Sciatic nerve (tissue), 2 donors: ENCODE data around the gene HLA-C. TPM values are rescaled to one million over a fixed set of nuclear protein-coding genes. Genes with fewer than 3 reads are reported as not detected.
"Not testable (repeated sequence)": the region's sequence is repeated elsewhere in the genome, so short reads cannot be mapped to it uniquely, and the experiment has no call there.

Source experiments
- ATAC-seq: fragments of 200-7000 bp; cut with Tn5 transposase; one replicate; pipeline ENCODE4 v1.9.1; 2020; ENCODE audit warnings: mild to moderate bottlenecking, moderate library complexity
- DNase-seq: peaks from one replicate; pipeline ENCODE4 v3.0.0-alpha.2; 2020; ENCODE audit warnings: low spot score
- intact Hi-C: fragments of 100-400 bp; cut with DNase I; formaldehyde crosslinking; loops from one replicate; pipeline ENCODE4 v1.14.2; 2022
- total RNA-seq: library from RNA; stranded (reverse); fragmentation: NEBNext Ultra II Directional; extraction: Animal tissue kit (Norgen Biotek cat#: 25700); gene quantifications from one replicate; pipeline ENCODE4 v1.2.1, GENCODE V29; 2021
- donor health status: DM: no; HTN: no; CAD: no.
- donor health status: DM: no; HTN: no; CAD: no.

Gene HLA-C
- total RNA-seq: 363 TPM

DNA sequence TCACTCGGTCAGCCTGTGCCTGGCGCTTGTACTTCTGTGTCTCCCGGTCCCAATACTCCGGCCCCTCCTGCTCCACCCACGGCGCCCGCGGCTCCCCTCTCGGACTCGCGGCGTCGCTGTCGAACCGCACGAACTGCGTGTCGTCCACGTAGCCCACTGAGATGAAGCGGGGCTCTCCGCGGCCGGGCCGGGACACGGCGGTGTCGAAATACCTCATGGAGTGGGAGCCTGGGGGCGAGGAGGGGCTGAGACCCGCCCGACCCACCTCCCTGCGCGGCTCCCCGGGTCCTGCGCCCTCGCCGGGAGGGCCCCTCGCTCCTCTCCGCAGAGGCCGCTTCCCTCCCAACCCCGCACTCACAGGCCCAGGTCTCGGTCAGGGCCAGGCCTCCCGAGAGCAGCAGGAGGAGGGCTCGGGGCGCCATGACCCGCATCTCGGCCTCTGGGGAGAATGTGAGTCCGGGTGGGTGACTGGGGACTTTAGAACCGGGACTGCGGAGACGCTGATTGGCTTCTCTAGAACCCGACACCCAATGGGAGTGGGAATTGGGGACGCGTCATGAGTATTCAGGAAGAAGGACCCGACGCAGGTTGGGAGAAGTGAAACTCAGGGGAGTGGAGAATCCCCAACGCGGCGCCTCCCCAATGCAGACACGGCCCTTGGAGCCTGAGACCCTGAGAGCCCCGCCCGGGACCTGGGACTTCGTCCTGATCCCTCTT, at the start of gene HLA-C:
Gene HLA-C, minus strand, starts transcription at position 452 of the 717 bp plus-strand sequence. Its CDS starts 21 bp downstream, at position 431.
- intact Hi-C loops: no loop called here
- ATAC-seq (peak; percentile 99), DNase-seq (peak; percentile 93)

- intact Hi-C loops: no loop called here
- DNase-seq (no peak), ATAC-seq (no peak)
These were observed 49.3 kb upstream of the HLA-C start for GRCh38 chr6:31321005-31321707.

DNA sequence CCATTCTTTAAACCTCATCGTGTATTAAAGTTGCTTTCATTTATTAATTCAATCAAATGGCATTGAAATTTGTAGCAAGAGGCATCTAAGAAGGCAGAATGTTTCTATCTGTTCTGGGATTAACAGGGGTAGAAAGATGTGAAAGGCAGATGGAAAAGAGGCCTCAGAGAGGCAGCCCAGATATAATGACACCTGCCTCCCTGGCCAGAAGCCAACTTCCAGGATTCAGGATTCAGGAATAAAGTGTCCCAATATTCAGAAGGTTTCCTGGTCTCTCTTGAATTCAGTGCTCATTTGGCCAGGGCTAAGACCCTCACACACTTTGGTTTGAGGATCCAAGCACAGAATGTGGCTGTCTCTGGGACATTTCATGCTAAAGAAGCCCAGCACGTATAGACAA, 45.1 kb upstream of the HLA-C start:
- intact Hi-C loops: loop anchor here (2.0 kb wide), 1 partner anchor 48 kb away; no protein-coding TSS in a partner anchor
- DNase-seq: no peak
- ATAC-seq: no peak

GRCh38 chr6:31309641-31310040, 37.7 kb upstream of the HLA-C start:
- DNase-seq: no peak
- intact Hi-C loops: loop anchor here (2.0 kb wide), 1 partner anchor 13 kb away; no protein-coding TSS in a partner anchor
- ATAC-seq: no peak

DNA sequence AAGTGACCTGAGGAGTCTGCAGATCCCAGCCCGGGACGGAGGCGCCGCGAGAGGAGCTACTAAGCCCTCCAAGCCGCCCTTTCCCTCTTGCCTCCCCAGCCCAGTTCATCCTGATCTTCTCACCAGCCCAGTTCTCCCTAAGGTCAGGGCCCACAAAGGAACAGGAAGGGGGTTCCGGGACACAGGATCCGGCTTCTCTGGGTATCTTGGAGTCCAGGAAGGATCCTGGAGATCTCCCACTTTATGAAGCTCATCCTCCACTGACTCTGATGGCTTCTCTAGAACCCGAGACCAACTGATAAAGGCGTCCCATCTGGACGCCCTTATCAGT, 36.9 kb upstream of the HLA-C start:
- DNase-seq (no peak), ATAC-seq (no peak)
- intact Hi-C loops: loop anchor here (2.0 kb wide), 1 partner anchor 14 kb away; no protein-coding TSS in a partner anchor

- ATAC-seq (peak; percentile 42), DNase-seq (no peak)
- intact Hi-C loops: loop anchor here (2.0 kb wide), 1 partner anchor 15 kb away; no protein-coding TSS in a partner anchor
These were observed 36.4 kb upstream of the HLA-C start for GRCh38 chr6:31308050-31308844.

DNA sequence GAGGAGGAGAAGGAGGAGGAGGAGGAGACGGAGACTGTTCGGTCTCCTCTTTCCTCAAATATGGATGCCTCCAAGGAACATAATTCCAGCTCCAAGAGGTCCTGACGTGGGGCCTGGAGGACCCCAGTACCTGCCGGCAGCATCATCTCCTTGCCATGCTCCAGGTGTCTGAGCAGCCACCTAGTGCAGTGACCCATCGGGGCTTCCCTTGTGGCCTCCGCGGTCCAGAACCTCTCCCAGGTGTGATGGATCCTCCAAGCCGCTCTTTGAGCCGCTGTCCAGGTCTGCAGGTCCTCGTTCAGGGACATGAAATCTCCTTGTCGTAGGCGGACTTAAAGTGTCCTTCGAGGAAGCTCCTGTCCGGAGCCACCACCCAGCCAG, 35.8 kb upstream of the HLA-C start:
- ATAC-seq (no peak), DNase-seq (no peak)
- intact Hi-C loops: loop anchor here (2.0 kb wide), 1 partner anchor 15 kb away; no protein-coding TSS in a partner anchor

DNA sequence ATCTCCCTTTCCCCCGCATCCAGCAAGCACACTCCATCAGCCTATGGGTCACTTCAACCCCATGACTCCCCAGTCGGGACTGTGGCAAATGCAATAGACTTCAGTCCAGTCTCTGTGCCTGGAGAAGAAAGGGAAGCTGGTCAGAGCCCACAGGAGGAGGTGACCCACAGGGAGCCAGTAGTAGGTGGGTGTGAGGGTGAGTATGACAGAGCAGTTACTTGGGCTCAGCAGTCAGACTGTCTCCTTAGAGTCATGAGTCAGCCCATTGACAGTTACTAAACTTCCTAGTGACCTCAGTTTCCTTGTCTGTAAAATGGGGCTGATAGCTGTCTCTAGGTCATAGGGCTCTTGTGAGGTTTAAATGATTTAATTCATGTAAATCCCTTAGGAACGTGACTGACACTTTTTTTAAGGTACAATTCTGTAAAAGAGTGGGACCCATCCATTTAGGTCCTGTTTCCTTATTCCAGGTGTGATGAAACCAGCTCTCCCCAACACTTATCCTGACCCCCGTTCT, 33.9 kb upstream of the HLA-C start:
- ATAC-seq (no peak), DNase-seq (no peak)
- intact Hi-C loops: no loop called here

GRCh38 chr6:31304683-31305082, 32.8 kb upstream of the HLA-C start:
- intact Hi-C loops: no loop called here
- ATAC-seq (no peak), DNase-seq (no peak)

- intact Hi-C loops: no loop called here
- no peak for ATAC-seq
- no peak for DNase-seq
These were observed 28.9 kb upstream of the HLA-C start for GRCh38 chr6:31300797-31301196.

GRCh38 chr6:31299947-31300346, 28.1 kb upstream of the HLA-C start:
- ATAC-seq (no peak), DNase-seq (no peak)
- intact Hi-C loops: no loop called here

- no peak for ATAC-seq
- intact Hi-C loops: no loop called here
These were observed 27.6 kb upstream of the HLA-C start for GRCh38 chr6:31299511-31299910.

GRCh38 chr6:31294056-31294455, 22.2 kb upstream of the HLA-C start:
- no peak for ATAC-seq
- intact Hi-C loops: no loop called here
- no peak for DNase-seq

More at GRCh38 chr6:31299511-31299910, 27.6 kb upstream of the HLA-C start:
- DNase-seq: no peak

GRCh38 chr6:31293343-31293742, 21.5 kb upstream of the HLA-C start:
- intact Hi-C loops: no loop called here
- DNase-seq (no peak), ATAC-seq (no peak)

DNA sequence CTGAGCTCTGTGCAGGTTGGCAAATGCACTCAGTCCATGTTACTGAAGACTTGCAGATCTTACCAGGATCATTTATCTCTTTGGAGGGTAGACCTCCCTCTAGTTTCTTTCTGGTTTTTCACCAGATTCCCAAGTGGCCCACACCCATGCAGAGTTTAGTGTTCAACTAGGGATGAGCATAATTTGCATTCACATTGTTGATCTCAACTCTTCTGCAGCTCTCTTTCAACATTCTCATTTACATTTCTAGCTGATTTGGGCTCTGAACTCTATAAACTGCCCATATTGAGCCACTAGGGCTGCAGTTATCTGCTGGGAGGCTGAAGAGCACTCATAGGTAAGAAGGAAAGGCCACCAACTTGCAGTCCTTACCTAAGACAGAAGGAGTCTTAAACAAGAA, 17.9 kb upstream of the HLA-C start:
- no peak for DNase-seq
- intact Hi-C loops: no loop called here
- no peak for ATAC-seq

DNA sequence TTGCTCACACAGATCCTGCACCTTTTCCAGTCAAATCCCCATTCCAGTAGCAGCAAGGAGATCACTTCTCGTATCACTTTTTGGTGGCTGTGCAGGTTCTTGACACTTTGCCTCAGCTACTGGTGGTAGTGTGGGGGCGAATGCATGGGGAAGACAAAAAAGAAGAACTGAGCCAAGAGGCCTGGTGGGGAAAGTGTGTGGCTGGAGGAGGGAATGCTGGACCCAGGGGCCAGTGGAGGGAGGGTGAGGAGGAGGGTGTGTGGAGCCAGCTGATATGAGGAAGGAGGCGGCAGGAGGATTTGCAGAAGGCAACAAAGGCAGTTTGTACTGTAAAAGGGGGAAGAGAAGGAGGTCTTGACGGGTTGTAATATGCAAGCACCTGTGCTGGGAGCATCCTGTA, 15.7 kb upstream of the HLA-C start:
- ATAC-seq (no peak), DNase-seq (no peak)
- intact Hi-C loops: no loop called here

DNA sequence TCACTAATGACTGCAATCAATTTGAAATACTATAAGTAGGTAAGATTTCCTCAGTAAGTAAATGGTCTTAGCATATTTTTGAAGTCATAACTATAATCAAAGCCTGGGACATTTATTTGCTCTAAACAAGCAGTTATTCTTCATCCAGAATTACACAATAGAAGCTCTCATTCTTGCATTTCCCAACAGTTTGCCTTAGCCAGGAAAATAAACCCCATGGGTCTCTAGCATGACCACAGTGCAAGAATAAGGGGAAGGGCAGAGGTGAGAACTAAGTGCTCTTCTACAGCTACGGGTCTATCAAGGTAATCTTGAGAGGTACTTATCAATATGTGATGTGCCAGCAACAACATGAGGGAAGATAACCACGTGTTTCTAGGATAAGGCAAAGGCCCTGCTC, 14.1 kb upstream of the HLA-C start:
- no peak for DNase-seq
- ATAC-seq: peak; percentile 78
- intact Hi-C loops: no loop called here

- intact Hi-C loops: no loop called here
- ATAC-seq: no peak
- DNase-seq: no peak
These were observed 13.6 kb upstream of the HLA-C start for GRCh38 chr6:31285486-31285885.

DNA sequence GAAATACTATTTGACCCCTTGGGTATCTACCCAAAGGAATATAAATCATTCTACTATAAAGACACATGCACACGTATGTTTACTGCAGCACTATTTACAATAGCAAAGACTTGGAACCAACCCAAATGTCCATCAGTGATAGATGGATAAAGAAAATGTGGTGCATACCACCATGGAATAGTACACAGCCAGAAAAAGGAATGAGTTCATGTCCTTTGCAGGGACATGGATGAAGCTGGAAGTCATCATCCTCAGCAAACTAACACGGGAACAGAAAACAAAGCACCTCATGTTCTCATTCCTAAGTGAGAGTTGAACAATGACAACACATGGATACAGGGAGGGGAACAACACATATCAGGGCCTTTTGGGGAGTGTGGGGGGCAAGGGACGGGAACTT, 7.8 kb upstream of the HLA-C start:
- ATAC-seq, DNase-seq, intact Hi-C loops: not testable (repeated sequence)
